ENCODE data around the gene FBXW5. TPM values are rescaled to one million over a fixed set of nuclear protein-coding genes. Genes with fewer than 3 reads are reported as not detected.

Gene FBXW5
- total RNA-seq, 1 experiment from 2014 or later = 88.3 TPM

DNA sequence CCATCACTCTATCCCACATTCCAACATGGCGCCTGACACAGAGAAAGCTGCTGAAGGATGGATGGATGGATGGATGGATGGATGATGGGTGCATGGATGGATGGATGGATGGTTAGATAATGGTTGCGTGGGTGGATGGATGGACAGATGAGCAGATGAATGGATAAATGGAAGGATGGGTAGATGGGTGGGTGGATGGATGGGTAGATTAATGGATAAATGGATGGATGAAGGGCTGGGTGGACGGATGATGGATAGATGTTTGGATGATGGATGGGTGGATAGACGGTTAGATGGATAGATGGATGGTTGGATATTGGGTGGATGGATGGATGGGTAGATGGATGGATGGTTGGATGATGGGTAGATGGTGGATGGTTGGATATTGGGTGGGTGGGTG is 12.1 kb upstream of the FBXW5 start:
- Histone ChIP-seq H3K27me3 (no peaks in the 10 kb centered on the region), H3K4me3 (no peak overlapping the region), H3K36me3 (no peaks in the 10 kb centered on the region), H3K9me3 (no peaks in the 10 kb centered on the region)
- no peak for DNase-seq

DNA sequence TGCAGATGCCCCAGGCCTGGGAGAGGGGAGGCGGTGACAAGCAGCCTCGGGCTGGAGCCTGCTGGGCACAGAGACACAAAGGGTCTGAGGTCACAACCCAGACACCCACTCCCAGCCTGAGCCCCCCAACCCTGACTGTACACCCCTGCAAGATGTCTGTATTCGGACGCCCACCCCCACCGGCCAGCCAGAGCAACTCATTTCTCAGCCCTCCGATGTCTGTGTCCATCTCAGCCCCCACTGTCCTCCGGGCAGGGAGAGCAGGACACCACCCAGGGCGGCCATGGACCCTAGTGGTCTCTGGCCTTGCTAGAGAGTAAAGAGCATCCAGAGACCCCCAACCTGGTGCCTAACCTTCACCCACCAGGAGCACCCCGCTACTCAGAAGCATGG is 11.4 kb upstream of the FBXW5 start:
- Histone ChIP-seq H3K36me3 (no peaks in the 10 kb centered on the region), H3K27me3 (no peaks in the 10 kb centered on the region), H3K4me3 (no peak overlapping the region), H3K9me3 (no peaks in the 10 kb centered on the region)
- no peak for DNase-seq

DNA sequence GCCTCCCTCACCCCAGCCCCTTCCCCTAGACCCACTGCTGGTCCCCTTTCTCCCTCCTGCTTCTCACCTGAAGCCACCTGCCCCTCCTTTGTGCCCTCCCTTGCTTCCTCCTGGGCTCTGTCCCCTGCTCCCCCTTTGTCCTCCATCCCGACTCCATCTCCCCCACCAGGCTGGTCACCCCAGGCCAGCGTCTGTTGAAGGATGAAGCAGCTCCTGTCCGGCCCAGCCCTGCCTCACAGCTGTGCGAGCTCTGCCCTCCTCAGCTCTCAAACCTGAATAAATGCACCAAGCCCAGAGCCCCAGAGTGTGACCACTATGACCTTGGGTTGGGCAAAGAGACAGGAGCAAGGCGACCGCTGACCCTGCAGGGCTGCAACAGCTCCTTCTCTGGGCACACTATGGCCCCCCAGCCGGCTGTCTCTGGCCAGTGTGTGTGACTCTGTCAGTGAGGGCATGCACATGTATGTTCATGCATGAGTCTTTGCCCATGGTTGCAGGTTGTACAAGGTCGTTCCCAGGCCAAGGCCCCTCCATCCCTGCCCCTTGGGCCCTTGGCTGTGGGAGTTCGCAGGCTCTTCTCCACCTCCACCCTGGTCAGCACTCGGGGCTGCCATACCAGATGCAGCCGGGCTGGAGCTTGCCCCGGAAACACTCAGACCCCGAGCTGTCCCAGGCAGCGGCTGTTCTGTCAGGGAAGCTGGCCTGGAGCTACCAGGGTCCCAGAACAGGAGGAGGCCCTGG is 10.8 kb upstream of the FBXW5 start:
- Histone ChIP-seq H3K36me3 (no peaks in the 10 kb centered on the region), H3K9me3 (no peaks in the 10 kb centered on the region), H3K4me3 (no peak overlapping the region), H3K27me3 (no peaks in the 10 kb centered on the region)
- no peak for DNase-seq

DNA sequence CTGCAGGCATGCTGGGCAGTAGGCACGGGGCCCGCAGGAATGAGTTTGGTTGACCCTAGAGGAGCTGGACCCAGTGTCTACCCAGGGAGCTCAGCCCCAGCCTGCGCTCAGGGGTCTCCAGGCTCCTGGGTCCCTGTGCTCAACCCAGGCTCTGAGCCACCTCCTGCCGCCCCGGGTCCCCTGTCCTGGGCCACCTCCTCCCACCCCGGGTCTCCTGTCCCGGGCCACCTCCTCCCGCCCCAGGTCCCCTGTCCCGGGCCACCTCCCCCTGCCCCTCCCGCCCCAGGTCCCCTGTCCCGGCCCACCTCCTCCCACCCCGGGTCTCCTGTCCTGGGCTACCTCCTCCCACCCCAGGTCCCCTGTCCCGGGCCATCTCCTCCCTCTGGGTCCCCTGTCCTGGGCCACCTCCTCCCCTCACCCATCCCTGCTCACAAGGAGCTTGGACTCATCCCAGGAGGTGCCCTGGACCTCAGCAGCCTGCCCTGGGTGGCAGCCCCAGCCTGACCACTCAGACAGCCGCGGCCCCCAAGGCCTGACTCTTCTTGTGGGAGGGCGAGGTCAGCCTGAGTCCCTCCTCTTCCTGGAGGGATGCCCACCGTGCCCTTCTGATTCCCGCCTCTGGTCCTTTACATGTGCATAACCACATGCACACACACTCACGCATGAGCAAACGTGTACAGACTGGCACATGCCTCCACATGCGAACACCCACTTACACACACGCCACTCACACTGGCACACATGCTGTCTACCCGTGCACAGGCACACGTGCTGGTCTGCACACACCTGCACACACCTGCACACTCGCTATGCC is 9.9 kb upstream of the FBXW5 start:
- H3K27me3 ChIP-seq = no peaks in the 10 kb centered on the region
- no peak for DNase-seq
- no peaks in the 10 kb centered on the region for H3K9me3 ChIP-seq
- no peaks in the 10 kb centered on the region for H3K36me3 ChIP-seq
- H3K4me3 ChIP-seq = no peak overlapping the region

DNA sequence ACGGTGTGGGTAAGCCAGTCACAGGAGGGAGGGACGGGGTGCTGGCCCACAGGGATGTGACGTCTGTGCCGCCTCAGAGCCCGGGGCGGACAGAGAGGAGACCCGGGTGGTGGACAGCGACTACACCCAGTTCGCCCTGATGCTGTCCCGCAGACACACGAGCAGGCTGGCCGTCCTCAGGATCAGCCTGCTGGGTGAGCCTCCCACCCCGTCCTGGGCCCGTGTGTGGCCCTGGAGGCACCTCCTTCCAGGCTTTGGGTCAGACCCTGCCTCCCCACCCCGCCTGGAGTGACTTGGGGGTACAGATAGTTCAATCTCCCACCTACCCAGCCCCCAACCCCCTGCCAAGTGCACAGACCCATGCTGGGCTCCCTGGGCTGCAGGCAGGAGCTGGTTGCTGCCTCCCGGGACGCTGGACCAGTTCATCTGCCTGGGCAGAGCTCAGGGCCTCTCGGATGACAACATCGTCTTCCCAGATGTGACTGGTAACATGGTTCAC is 9.3 kb upstream of the FBXW5 start:
- no peaks in the 10 kb centered on the region for H3K27me3 ChIP-seq
- H3K9me3 ChIP-seq = no peaks in the 10 kb centered on the region
- H3K36me3 ChIP-seq = no peaks in the 10 kb centered on the region
- no peak overlapping the region for H3K4me3 ChIP-seq
- no peak for DNase-seq

DNA sequence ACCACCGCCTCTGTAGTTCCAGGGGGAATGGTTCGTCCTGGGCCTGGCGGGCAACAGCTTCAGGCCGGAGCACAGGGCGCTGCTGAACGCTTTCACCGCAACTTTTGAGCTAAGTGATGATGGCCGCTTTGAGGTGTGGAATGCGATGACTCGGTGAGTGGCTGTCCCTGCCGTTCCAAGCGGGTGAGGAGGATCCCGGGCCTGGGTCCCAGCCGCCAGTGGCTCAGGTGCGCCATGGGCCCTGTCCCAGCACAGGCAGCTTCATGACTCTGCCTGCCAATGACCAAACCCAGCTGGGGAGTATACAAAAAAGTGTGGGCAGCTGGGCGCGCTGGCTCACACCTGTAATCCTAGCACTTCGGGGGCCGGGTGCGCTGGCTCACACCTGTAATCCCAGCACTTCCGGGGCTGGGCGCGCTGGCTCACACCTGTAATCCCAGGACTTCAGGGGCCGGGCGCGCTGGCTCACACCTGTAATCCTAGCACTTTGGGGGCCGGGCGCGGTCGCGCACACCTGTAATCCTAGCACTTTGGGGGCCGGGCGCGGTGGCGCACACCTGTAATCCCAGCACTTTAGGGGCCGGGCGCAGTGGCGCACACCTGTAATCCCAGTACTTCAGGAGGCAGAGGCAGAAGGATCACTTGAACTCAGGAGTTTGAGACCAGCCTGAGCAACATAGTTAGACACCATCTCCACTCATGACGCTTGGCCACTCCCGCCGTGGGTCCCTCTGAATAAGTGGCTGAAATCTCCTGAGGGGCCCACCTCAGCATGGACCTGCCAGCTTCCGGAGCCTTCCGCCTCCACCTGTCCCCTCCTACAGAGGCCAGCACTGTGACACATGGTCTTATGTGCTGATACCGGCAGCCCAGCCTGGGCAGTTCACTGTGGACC is 8.6 kb upstream of the FBXW5 start:
- Histone ChIP-seq H3K9me3 (no peaks in the 10 kb centered on the region), H3K27me3 (no peaks in the 10 kb centered on the region), H3K4me3 (no peak overlapping the region), H3K36me3 (no peaks in the 10 kb centered on the region)
- no peak for DNase-seq

DNA sequence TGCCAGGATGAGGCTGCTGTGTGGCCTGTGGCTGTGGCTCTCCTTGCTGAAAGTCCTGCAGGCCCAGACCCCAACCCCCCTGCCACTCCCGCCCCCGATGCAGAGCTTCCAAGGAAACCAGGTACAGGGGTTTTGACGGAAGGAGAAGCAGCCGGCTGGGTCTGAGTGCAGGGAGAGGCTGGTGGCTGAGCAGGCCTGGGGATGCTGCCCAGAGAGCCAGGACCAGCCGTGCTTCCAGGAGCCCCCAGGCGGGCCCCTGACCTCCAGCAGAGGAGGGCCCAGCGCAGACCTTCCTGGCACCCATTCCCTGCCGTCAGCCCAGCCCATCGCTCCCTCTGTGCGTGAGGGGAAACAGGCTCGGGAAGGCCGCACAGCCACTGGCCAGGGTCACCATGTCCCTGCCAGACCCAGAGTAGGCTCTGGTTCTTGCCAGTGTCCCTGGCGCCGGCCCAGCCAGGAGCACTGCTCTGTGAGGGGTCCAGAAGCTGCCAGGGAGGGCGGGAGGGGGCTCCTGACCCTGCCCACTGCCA is 7.8 kb upstream of the FBXW5 start:
- H3K4me3 ChIP-seq = no peak overlapping the region
- no peaks in the 10 kb centered on the region for H3K27me3 ChIP-seq
- no peak for DNase-seq
- H3K9me3 ChIP-seq = no peaks in the 10 kb centered on the region
- H3K36me3 ChIP-seq = no peaks in the 10 kb centered on the region

DNA sequence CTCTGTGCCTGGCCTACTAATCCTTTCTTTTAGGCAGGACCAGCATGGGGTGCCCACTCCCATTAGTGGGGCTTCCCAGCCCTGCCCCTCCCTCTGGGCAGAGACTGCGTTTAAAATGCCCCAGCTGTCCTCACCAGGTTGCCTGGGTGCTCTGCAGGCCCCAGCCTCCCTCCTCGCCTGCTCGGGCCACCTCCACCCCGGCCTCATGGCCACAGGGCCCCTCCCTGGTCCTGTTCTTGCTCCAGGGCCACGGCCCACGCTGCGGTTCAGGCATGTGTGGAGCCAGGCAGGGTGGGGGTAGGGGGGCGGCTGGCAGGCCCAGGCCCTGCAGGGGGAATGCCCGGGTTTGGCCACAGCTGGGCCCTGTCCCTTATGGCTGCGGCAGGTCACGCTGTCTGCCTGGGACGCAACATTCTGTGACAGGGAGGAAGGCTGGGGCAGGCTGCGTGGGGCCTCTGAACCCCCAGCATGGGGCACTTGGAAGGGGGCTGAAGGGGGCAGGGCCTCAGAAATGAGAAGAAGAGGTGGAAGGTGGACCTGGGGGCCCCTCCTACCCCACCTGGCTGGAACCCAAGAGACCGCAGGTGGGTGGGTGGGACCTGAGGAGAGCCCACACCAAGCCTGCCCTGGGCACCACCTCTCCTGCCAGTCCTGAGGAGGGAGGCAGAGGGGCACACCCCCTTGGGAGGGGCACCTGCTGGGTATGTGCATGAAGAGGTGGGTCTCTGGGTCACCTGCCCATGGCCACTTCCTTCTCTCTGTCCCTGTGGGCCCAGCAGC is 7.2 kb upstream of the FBXW5 start, which contains the start of gene LCN12:
LCN12 (plus strand) TSS at position 733 of the 780 bp plus-strand sequence. CDS start 55 bp downstream, outside the sequence.
- DNase-seq = no peak
- Histone ChIP-seq H3K4me3 (no peak within 1 kb of the TSS), H3K27me3 (no peaks in the 10 kb centered on the region), H3K36me3 (no peaks in the 10 kb centered on the region), H3K9me3 (no peaks in the 10 kb centered on the region)

DNA sequence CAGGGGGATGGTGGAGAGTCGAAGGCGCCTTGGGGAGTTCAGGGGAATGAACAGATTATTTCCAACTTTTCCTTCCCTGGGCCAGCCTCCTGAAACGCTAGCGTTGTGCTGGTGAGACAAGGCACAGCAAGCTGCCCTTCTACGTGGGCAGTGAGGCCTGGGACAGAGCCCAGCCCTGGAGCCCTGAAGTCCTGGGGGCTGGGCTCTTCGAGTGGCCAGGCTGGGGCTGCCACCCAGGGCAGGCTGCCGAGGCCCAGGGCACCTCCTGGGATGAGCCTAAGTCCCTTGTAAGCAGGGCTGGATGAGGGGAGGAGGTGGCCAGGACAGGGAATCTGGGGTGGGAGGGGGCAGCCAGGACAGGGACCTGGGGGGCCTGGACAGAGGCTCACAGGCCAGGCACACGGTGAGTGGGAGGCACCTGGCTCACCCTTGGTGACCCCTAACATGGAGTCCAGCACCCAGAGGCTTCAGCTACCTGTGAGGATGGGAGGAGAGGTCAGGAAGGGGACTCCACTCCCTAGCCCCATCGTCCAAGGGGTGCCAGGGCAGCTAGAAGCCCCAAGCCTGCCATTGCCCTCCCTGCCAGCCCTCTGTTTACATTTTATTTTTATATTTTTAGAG is 6.2 kb upstream of the FBXW5 start:
- peak overlapping the region; percentile 65; the same call in 1 of the 2 replicates for H3K4me3 ChIP-seq
- DNase-seq = no peak
- no peaks in the 10 kb centered on the region for H3K36me3 ChIP-seq
- no peaks in the 10 kb centered on the region for H3K9me3 ChIP-seq
- no peaks in the 10 kb centered on the region for H3K27me3 ChIP-seq

DNA sequence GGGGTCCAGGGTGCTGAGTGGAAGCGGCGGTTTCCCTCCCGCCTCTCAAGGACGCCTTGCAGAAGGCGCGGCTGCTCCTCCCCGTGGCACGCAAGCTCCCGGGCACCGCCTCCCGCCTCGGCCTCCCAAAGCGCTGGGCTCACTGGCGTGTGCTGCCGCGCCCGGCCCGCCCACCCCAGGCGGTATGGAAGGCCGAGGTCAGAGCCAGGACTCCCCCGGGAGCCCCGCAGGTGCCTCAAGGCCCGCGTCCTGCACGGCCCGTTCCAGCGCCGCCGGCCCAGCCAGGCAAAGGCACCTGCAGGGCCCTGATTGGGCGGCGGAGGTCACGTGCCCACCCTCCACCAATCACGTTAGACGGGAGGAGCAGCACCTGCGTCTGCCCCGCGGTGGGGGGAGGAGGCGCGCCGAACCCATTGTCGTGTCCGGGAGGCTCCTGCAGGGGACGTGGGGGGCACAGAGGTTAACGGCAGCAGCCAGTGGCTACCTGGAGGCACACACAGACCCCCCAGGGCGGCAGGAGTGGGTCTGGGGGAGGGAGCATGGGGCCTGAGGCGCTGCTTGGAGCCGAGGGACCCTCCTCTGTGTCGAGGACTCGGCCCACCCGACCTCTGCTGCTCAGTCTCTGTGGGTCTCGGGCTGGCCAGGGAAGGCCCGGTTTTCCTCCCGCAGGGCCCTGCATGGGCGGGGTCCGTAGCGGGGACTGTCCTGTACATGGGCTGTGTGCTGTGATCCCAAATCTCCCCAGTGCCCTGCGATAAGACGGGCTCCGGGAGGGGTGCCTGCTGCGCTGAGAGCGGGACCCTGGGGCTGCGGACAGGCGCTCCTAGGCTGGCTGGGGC is 5.5 kb upstream of the FBXW5 start:
- Histone ChIP-seq H3K27me3 (no peaks in the 10 kb centered on the region), H3K4me3 (peak overlapping the region; percentile 65)
- peak; percentile 91 for DNase-seq

DNA sequence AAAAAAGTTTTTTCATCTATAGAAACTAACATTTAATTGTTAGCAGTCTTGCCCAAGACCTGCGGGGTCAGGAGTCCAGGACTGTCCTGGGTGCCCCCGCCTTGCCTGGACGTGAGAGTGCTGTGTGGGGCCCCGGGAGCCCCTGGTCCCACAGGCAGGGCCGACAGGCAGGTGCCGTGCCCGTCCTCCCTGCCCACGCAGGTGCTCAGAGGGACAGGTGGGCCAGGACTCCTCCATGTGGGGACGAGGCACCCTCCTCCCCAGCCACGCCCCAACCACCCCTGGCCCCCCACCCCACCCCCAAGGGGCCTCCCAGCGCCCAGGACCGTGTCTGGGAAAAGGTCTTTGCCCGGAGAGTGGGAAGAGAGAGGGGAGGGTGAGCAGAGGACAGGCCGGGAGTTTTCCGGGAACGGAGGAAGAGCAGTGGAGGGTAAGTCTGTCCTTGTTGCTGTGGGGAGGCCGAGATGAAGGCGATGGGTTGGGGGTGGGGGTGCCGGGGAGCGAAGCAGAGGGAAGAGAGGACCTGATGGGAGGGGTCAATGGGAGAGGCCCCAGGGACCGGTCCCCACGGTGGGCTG is 4.8 kb upstream of the FBXW5 start:
- no peak for DNase-seq
- H3K4me3 ChIP-seq = peak overlapping the region; percentile 65
- no peaks in the 10 kb centered on the region for H3K36me3 ChIP-seq
- no peaks in the 10 kb centered on the region for H3K27me3 ChIP-seq
- no peaks in the 10 kb centered on the region for H3K9me3 ChIP-seq

More for the DNA sequence above, 5.5 kb upstream of the FBXW5 start:
- Histone ChIP-seq H3K36me3 (no peaks in the 10 kb centered on the region), H3K9me3 (no peaks in the 10 kb centered on the region)

DNA sequence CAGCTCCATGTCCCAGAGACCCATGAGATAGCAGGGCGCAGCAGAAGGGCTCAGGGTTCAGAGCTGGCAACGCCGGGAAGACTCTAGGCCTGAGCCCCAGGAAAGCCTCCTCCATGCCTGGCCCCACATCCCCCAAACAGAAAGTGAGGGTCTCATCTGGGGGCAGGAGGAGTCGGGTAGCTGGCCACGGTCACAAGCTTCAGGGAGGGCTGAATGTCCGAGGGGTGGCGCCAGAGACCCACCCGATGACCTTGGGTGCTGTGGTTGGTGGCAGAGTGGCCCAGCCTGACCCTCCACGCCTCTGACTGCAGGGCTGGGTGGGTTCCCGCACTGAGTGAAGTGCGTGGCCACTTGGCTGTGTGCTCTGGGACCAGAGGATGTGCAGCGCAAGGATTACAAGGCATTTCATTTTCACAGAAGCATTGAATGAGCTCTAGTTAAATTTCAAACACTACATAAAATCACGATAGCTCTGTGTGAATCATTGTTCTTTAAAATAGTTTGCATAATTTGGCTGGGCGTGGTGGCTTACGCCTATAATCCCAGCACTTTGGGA is 3.5 kb upstream of the FBXW5 start:
- no peaks in the 10 kb centered on the region for H3K9me3 ChIP-seq
- DNase-seq = peak; percentile 41
- peaks cover 6% of the 10 kb centered on the region for H3K36me3 ChIP-seq
- H3K27me3 ChIP-seq = no peaks in the 10 kb centered on the region
- H3K4me3 ChIP-seq = no peak overlapping the region

DNA sequence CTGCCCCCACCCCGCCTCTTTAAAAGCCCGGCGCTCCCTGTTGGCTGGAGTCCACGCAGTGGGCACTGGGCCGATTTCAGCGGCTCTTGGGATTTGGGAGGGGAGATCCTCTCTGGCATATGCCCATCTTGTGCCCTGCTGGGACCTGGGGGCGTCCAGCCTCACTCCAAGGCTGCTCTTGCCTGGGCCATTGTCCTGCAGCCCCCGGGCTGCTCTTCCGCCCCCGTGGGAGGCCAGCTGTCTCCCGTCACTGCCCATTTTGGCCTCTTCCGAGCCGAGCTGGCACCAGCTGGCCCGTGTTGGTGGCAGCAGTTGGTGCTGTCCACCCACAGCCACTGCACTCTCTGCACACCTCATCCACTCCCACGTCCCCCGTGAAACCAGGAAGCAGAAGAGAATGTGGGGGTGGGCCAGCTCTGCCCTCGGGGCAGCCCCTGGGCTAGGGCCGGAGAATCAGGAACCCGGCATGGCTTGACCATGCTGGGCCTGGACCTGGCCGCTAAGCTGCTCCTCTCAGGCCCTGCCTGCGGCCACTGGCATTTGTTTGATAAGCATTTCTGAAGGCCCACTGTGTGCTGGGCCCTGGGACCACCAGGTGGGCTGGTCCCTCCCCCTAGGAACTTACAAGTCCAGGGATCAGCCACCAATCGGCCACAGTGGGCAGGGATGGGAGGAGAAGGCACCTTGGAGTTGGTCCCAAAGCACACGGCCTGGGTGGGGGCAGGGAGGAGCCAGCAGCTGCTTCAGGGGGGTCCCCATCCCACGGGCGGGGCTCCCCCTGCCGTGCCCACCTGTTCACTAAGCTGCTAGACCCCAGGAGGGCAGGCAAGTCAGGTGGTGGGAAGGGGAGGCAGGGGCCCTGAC is 2.7 kb upstream of the FBXW5 start:
- Histone ChIP-seq H3K27me3 (no peaks in the 10 kb centered on the region), H3K36me3 (peaks cover 14% of the 10 kb centered on the region), H3K4me3 (no peak overlapping the region), H3K9me3 (no peaks in the 10 kb centered on the region)
- no peak for DNase-seq

Data from MG63 (cell line).